Endothelial cell (in vitro differentiated cells): ENCODE results near the gene PDE3A. TPM values are rescaled to one million over a fixed set of nuclear protein-coding genes. Genes with fewer than 3 reads are reported as not detected.

Experiments used
- DNase-seq: peaks from one replicate; pipeline ENCODE4 v3.0.0; 2021; ENCODE audit warnings: low spot score
- H3K27ac Mint-ChIP-seq: one replicate; pipeline ENCODE4 v1.8.0; 2021; ENCODE audit warnings: mixed read lengths, inconsistent platforms; ENCODE audit not compliant: unreplicated experiment
- H3K27me3 Mint-ChIP-seq: one replicate; pipeline ENCODE4 v1.8.0; 2021; ENCODE audit warnings: mild to moderate bottlenecking, moderate library complexity, mixed read lengths, inconsistent platforms; ENCODE audit not compliant: unreplicated experiment
- H3K36me3 Mint-ChIP-seq: one replicate; pipeline ENCODE4 v1.8.0; 2021; ENCODE audit warnings: mild to moderate bottlenecking, low read depth, mixed read lengths, inconsistent platforms; ENCODE audit not compliant: unreplicated experiment
- H3K4me1 Mint-ChIP-seq: one replicate; pipeline ENCODE4 v1.8.0; 2021; ENCODE audit warnings: mild to moderate bottlenecking, mixed read lengths, inconsistent platforms; ENCODE audit not compliant: unreplicated experiment
- H3K4me3 Mint-ChIP-seq: one replicate; pipeline ENCODE4 v1.8.0; 2021; ENCODE audit warnings: mild to moderate bottlenecking, mixed read lengths, inconsistent platforms; ENCODE audit not compliant: unreplicated experiment
- H3K9me3 Mint-ChIP-seq: one replicate; pipeline ENCODE4 v1.8.0; 2021; ENCODE audit warnings: mixed read lengths, inconsistent platforms; ENCODE audit not compliant: unreplicated experiment
- CTCF ChIP-seq: fragments of 200-600 bp; sonication (generic); IDR thresholded peaks from one replicate; pipeline ENCODE4 v1.5.0; 2021; ENCODE audit warnings: antibody characterized with exemption; ENCODE audit not compliant: unreplicated experiment
- total RNA-seq: library from RNA; stranded (reverse); fragmentation: NEBNext Ultra II Directional; extraction: Animal tissue kit (Norgen Biotek cat#: 25700); gene quantifications from one replicate; pipeline ENCODE4 v1.2.1, GENCODE V29; 2021; ENCODE audit not compliant: unreplicated experiment

PDE3A gene
- total RNA-seq, 1 donor from 2014 or later = 0.97 TPM

GRCh38 chr12:20653871-20654270 is 285.5 kb downstream of the PDE3A start:
- H3K36me3 Mint-ChIP-seq = no peaks in the 10 kb centered on the region
- no peak overlapping the region for H3K4me3 Mint-ChIP-seq

GRCh38 chr12:20656600-20656999 is 288.3 kb downstream of the PDE3A start:
- no peak for DNase-seq
- peaks cover 3% of the 10 kb centered on the region for H3K27me3 Mint-ChIP-seq
- no peak overlapping the region for H3K27ac Mint-ChIP-seq
- H3K4me3 Mint-ChIP-seq = no peak overlapping the region
- H3K36me3 Mint-ChIP-seq = peaks cover 9% of the 10 kb centered on the region
- no peaks in the 10 kb centered on the region for H3K4me1 Mint-ChIP-seq
- H3K9me3 Mint-ChIP-seq = peaks cover 6% of the 10 kb centered on the region
- no peak for TF ChIP-seq CTCF

More at GRCh38 chr12:20653871-20654270, 285.5 kb downstream of the PDE3A start:
- no peak for DNase-seq
- H3K27ac Mint-ChIP-seq = no peak overlapping the region
- peaks cover 3% of the 10 kb centered on the region for H3K27me3 Mint-ChIP-seq
- H3K9me3 Mint-ChIP-seq = no peaks in the 10 kb centered on the region
- H3K4me1 Mint-ChIP-seq = no peaks in the 10 kb centered on the region
- no peak for TF ChIP-seq CTCF

GRCh38 chr12:20657496-20657895 is 289.2 kb downstream of the PDE3A start:
- no peak for TF ChIP-seq CTCF
- H3K36me3 Mint-ChIP-seq = peaks cover 16% of the 10 kb centered on the region
- no peak overlapping the region for H3K27ac Mint-ChIP-seq
- no peak for DNase-seq
- no peaks in the 10 kb centered on the region for H3K4me1 Mint-ChIP-seq
- peaks cover 12% of the 10 kb centered on the region for H3K9me3 Mint-ChIP-seq
- peaks cover 3% of the 10 kb centered on the region for H3K27me3 Mint-ChIP-seq
- no peak overlapping the region for H3K4me3 Mint-ChIP-seq

DNA sequence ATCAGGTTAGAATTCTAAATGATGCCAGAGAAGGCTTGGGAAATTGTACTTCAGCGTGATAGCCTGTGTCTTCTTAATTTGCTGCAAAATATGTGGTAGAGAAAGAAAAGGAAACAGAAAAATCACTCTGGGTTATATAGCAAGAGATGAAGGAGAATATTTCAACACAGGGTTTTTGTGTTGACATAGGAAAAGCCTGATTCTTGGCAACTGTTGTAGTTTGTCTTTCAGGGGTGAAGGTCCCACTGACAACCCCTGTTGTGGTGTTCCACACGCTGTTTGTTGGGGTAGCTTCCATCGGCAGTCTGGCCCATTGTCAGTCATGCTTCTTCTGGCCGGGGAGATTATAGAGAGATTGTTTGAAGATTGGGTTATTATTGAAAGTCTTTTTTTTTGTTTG is 313.0 kb downstream of the PDE3A start:
- H3K27ac Mint-ChIP-seq = no peak overlapping the region
- H3K4me1 Mint-ChIP-seq = peaks cover 2% of the 10 kb centered on the region
- TF ChIP-seq CTCF = no peak
- no peaks in the 10 kb centered on the region for H3K27me3 Mint-ChIP-seq
- H3K9me3 Mint-ChIP-seq = no peaks in the 10 kb centered on the region
- no peak overlapping the region for H3K4me3 Mint-ChIP-seq
- no peak for DNase-seq
- H3K36me3 Mint-ChIP-seq = no peaks in the 10 kb centered on the region

DNA sequence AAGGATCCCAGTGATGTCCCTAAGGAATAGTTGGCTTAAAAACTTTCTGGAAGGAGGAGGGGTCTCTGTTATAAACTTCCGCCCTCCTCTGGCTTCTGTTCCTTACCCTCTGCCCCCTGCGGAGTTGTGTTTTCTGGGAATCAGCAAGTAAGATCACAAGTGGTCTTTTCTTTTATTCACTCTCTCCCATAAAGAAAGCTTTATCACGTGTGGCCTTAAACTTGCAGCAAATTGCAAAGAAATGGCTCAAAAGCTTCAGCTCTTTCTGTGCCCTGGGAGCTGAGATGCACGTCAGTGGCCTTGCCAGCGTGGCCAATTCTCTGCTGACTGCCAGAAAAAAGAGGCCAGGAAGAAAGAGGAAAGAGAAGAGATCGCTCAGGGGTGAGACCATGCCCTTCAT is 326.9 kb downstream of the PDE3A start, which contains the start of gene SLCO1C1:
SLCO1C1 (plus strand) TSS at position 101 of the 400 bp plus-strand sequence. CDS start 4,245 bp downstream, outside the sequence.
- no peak for TF ChIP-seq CTCF
- H3K9me3 Mint-ChIP-seq = no peaks in the 10 kb centered on the region
- H3K27ac Mint-ChIP-seq = no peak within 1 kb of the TSS
- H3K4me3 Mint-ChIP-seq = no peak within 1 kb of the TSS
- no peak for DNase-seq
- H3K36me3 Mint-ChIP-seq = no peaks in the 10 kb centered on the region
- H3K27me3 Mint-ChIP-seq = no peaks in the 10 kb centered on the region
- H3K4me1 Mint-ChIP-seq = peaks cover 12% of the 10 kb centered on the region
